ENCODE data around the gene STT3A. TPM values are rescaled to one million over a fixed set of nuclear protein-coding genes. Genes with fewer than 3 reads are reported as not detected.

STT3A gene
- total RNA-seq, 1 donor from 2014 or later = 178 TPM

DNA sequence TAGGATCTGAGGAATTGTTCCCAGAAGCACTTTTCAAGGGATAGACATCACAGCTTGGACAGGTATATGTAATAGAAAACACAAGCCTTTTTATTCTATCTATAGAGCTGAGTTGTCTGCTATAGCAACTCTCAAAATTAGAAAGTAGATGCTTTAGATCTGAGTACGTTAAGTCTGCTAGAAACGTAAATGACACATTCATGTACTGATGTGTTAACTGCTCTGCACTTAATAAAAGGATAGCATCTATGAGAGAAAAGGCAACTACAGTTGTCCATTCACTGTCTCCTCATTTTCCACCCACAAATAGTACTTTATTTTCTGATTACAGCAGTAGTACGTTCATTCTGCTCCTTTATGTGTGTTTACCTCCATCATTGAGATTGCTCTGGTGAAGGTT, 6.0 kb upstream of the STT3A start:
- intact Hi-C loops (cut with micrococcal nuclease) = no loop called here

- intact Hi-C loops (cut with micrococcal nuclease) = no loop called here
Observed at GRCh38 chr11:125587480-125587879, 5.2 kb upstream of the STT3A start.

DNA sequence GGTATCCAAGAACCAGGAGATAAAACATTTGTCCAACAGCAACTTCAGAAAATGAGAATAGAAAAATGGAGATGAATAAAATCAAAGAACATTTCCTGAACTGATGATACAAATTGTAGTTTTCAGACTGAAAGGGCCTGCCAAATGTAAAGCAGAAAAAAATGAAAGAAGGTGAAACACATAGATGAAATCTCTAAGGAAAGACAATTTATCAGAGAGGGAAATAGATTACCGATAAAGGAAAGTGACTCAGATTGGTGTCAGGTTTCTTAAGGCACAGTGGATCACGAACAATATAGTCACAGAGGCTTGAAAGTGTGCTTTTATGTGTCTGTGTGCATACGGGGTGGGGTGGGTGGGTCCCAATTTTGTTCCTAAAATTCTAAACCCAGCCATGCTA, 4.1 kb upstream of the STT3A start:
- intact Hi-C loops (cut with micrococcal nuclease) = no loop called here

GRCh38 chr11:125591649-125592304, 875 bp upstream of the STT3A start:
- intact Hi-C loops (cut with micrococcal nuclease) = loop anchor here (1.0 to 5.0 kb wide), 12 partner anchors 22 to 919 kb away; partner anchors contain the start of genes CCDC15, CHEK1, DCPS and EI24

- intact Hi-C loops (cut with micrococcal nuclease) = loop anchor here (2.0 to 5.0 kb wide), 2 partner anchors 676 to 921 kb away; partner anchors contain the start of genes FOXRED1, SIAE, SPA17 and SRPRA
Observed at GRCh38 chr11:125593114-125593820, 615 bp downstream of the STT3A start.

GRCh38 chr11:125594958-125595357, 2.3 kb downstream of the STT3A start:
- intact Hi-C loops (cut with micrococcal nuclease) = loop anchor here (5.0 kb wide), 1 partner anchor 923 kb away; the partner anchor contains the start of genes SIAE and SPA17

- intact Hi-C loops (cut with micrococcal nuclease) = no loop called here
Observed at GRCh38 chr11:125600663-125601062, 8.0 kb downstream of the STT3A start.

- intact Hi-C loops (cut with micrococcal nuclease) = no loop called here
Observed at GRCh38 chr11:125603207-125603606, 10.6 kb downstream of the STT3A start.

DNA sequence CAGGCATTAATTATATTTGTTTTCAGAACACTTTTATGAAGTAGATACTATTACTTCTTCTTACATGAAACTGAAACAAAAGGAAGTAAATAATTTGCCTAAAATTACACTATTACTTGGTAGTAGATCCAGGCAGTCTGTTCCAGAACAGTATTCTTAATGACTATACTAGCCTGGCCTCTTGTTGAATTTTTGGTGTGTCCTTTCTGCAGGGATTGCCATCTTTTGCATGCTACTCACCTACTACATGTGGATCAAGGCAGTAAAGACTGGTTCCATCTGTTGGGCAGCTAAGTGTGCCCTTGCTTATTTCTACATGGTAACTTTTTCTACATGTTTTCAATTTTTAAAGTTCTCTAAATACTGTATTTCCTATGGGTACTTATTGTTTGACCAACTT, 12.8 kb downstream of the STT3A start:
- intact Hi-C loops (cut with micrococcal nuclease) = no loop called here

- intact Hi-C loops (cut with micrococcal nuclease) = no loop called here
Observed at GRCh38 chr11:125609545-125609944, 16.9 kb downstream of the STT3A start.

- intact Hi-C loops (cut with micrococcal nuclease) = no loop called here
Observed at GRCh38 chr11:125618383-125618782, 25.7 kb downstream of the STT3A start.

GRCh38 chr11:125621995-125622394, 29.3 kb downstream of the STT3A start:
- intact Hi-C loops (cut with micrococcal nuclease) = no loop called here

DNA sequence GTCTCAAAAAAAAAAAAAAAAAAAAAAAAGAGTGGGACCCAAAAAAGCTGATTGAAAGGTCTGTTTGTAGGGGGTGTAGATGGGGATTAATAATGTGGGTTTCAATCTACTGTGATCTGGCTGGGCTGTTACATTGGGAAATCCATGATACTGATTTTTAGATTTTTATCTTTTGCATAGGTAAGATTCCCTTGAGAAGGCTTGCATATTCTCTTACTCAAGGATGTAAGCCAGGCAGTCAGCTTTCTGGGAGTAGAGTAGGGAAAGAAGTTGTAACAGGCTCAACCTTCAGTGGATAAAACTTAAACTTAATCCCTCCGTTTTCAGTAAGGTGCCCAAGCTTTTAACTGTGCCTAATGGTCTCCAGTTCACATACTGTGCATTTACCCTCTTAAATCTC, 30.4 kb downstream of the STT3A start:
- intact Hi-C loops (cut with micrococcal nuclease) = no loop called here

GRCh38 chr11:125624756-125625213, 32.1 kb downstream of the STT3A start, which contains the start of gene CHEK1:
TSS of gene CHEK1 (plus strand) at chr11:125625163. CDS start at chr11:125626769, 1,606 bp downstream.
- intact Hi-C loops (cut with micrococcal nuclease) = loop anchor here (1.0 to 2.0 kb wide), 11 partner anchors 9 to 644 kb away; partner anchors contain the start of genes EI24, FAM118B, FOXRED1 and HYLS1

DNA sequence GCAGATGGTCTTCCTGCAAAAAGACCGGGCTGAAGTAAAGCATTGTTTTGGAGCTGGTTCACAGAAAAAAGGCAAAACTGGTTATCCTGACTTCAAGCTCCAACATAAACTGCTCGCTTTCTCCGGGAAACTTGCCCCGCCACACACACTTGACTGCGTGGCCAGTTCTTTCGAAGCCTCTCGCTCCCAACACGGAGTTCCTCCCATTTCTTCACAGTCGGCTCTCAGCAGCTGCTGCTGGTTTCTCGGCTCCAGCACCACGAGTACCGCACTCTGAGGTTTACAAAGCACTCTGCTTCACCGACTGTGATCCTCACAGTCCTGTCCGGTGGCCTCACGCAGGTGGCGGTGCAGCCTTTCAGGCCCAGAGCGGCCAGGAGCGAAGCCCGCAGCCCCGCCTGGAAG, 32.6 kb downstream of the STT3A start:
- intact Hi-C loops (cut with micrococcal nuclease) = loop anchor here (1.0 to 2.0 kb wide), 11 partner anchors 8 to 644 kb away; partner anchors contain the start of genes EI24, FAM118B, FOXRED1 and HYLS1

- intact Hi-C loops (cut with micrococcal nuclease) = loop anchor here (1.0 to 2.0 kb wide), 12 partner anchors 8 to 643 kb away; partner anchors contain the start of genes EI24, FAM118B, FOXRED1 and HYLS1
Observed at GRCh38 chr11:125625630-125626287, 33.1 kb downstream of the STT3A start.

DNA sequence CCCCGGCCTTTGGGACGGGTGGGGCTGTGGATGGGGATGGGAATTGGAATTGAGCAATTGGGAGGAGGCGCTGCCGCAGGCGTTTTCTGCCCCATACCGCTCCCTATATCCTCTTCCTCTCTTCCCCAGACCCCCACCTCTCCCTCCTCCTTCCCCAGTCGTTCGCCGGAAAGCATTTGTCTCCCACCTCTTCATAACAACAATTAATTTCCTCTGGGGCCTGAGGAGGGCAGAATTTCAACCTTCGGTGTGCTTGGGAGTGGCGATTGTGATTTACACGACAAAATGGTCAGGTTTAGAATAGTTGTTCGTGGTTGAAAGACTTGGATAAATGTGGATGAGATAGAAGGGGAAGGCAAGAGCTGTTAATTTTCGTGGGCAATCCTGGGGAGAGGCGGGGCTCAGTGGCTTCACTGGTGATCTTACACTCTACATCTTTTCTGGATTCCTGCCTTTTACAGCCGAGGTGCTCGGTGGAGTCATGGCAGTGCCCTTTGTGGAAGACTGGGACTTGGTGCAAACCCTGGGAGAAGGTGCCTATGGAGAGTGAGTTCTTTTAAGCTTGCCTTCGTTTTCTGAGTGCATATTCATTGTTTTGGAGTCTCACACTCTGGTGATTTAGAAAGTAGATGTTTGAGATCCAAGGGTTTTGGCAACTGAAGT, 33.8 kb downstream of the STT3A start:
- intact Hi-C loops (cut with micrococcal nuclease) = loop anchor here (1.0 kb wide), 1 partner anchor 248 kb away; no protein-coding TSS in a partner anchor

DNA sequence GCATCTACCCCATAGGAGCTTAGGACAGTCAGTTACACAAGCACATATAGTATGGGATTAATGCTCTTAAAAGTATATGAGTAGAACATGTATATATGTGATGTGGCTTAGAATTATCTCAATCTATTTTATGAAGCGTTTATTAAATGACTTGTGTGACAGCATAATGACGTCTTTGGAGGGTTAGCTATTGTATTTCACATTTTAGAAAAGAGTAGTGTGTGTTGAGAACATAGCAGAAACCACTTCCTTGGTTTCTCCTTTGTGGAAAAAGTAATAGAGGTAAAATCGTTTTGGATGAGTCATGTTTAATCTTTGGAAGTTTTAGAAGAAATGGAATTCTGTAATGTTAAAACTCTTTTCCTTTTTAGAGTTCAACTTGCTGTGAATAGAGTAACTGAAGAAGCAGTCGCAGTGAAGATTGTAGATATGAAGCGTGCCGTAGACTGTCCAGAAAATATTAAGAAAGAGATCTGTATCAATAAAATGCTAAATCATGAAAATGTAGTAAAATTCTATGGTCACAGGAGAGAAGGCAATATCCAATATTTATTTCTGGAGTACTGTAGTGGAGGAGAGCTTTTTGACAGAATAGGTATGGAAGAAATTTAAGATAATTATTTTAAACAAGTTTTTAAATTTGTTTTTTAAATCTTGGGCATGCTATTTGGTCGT, 34.7 kb downstream of the STT3A start:
- intact Hi-C loops (cut with micrococcal nuclease) = no loop called here

DNA sequence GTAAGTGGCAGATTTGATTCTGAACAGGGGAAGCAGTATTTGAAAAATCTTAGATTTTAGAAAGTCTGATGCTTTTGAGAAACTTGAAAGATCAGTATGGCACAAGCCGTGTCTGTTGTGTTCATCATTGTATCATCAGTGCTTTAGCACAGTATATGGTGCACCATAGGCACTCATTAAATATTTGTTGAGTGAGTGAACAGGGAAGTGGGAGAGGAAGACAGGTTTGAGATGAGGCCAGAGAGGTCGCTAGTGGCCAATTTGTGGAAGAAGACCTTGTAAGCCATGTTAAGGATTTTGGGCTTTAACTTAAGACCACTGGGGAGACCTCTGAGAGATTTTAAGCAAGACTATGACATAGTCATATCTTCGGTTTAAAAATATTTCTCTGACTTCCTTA, 45.2 kb downstream of the STT3A start:
- intact Hi-C loops (cut with micrococcal nuclease) = no loop called here

- intact Hi-C loops (cut with micrococcal nuclease) = no loop called here
Observed at GRCh38 chr11:125638315-125638714, 45.7 kb downstream of the STT3A start.

Measured in T-helper 1 cell treated with Interleukin-12 subunit alpha and Interleukin-12 subunit beta and Interleukin-4 antibody, amounts not matched to agents 30 ng/mL and 1 ng/mL, for 36 hours (primary cell).